ENCODE results near the gene JAK1.

The JAK1 gene

DNA sequence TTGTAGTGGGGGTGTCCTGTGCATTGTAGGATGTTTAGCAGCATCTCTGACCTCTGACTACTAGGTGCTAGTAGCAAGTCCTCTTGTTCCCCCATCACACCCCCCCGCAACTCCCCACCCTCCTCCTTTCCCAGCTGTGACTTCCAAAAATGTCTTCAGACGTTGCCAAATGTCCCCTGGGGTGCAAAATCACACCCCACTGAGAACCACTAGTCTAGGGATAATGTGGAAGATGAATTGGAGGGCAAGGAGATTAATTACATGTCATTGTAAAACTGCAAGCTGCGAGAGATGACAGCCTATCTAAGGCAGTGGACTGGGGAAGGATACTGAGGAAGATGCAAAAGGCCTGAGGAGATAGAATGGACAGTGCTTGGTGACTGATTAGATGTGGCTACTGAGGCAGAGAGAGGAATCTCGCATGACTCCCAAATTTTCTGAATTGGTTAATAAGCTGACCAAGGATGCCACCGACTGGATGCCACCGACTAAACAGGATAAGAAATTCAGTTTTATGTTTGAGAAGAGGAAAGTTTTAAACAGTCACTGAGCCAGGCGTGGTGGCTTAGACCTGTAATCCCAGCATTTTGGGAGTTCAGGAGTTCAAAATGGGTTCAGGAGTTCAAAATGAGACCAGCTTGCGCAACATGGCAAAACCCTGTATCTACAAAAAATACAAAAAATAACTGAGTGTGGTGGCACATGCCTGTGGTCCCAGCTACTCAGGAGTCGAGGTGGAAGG, 3.1 kb upstream of the JAK1 start:
- H3K4me3 ChIP-seq (ENCODE audit: low read length) = no peak overlapping the region
- H3K18ac ChIP-seq (ENCODE audit: low read length) = no peak overlapping the region
- H3K56ac ChIP-seq (ENCODE audit: low read length) = no peak overlapping the region
- no peak overlapping the region for H4K8ac ChIP-seq (ENCODE audit: low read depth, low read length)
- H3K36me3 ChIP-seq (ENCODE audit: control insufficient read depth, insufficient read depth, low read length) = no peaks in the 10 kb centered on the region
- H2BK15ac ChIP-seq (replicated peaks; ENCODE audit: low read depth) = no peak overlapping the region
- H3K27me3 ChIP-seq (ENCODE audit: insufficient read depth, low read length, poor library complexity) = no peaks in the 10 kb centered on the region
- no peak overlapping the region for H2AK5ac ChIP-seq (ENCODE audit: low read length)
- no peak overlapping the region for H3K4ac ChIP-seq (ENCODE audit: low read depth, low read length)
- no peak overlapping the region for H3K4me2 ChIP-seq (ENCODE audit: low read length)
- WGBS (ENCODE audit: extremely low coverage, insufficient coverage, low lambda C conversion rate) = no CpG with 5 or more reads among the region's 9 CpGs
- H2BK120ac ChIP-seq (ENCODE audit: low read depth, low read length) = no peak overlapping the region
- no peaks in the 10 kb centered on the region for H3K4me1 ChIP-seq (ENCODE audit: control insufficient read depth, low read depth, low read length)
- no peak overlapping the region for H4K5ac ChIP-seq (ENCODE audit: low read length)
- H3K27ac ChIP-seq (ENCODE audit: low read depth, low read length) = no peak overlapping the region
- no peak overlapping the region for H3K23ac ChIP-seq (ENCODE audit: low read length)
- H3K79me2 ChIP-seq (ENCODE audit: control insufficient read depth, insufficient read depth, low read length) = no peaks in the 10 kb centered on the region
- no peaks in the 10 kb centered on the region for H3K79me1 ChIP-seq (ENCODE audit: low read length)
- no peak overlapping the region for H3K9ac ChIP-seq (ENCODE audit: low read length)
- DNase-seq = no peak
- H2BK5ac ChIP-seq (ENCODE audit: low read length) = no peak overlapping the region

DNA sequence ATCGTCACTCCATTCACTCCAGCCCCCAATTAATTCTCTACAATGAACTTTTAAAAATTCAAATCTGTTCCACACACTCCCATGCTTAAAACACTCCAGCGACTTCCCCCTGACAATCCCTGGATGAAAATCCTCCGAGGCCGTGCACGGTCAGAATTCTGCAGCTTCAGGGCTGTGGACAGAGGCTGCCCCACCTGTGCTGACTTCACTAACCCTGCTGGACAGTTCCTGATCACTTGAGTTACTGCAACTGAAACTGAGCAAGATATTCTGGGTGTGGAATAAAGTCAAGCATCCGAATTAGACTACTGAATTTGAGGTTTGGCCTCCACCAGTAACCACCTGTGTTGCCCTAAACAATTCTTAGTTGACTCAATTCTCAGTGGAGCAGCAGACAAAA, 1.0 kb upstream of the JAK1 start:
- H3K56ac ChIP-seq (ENCODE audit: low read length) = no peak overlapping the region
- no peak for DNase-seq
- H4K5ac ChIP-seq (ENCODE audit: low read length) = no peak overlapping the region
- no peak overlapping the region for H4K8ac ChIP-seq (ENCODE audit: low read depth, low read length)
- H3K4me1 ChIP-seq (ENCODE audit: control insufficient read depth, low read depth, low read length) = no peaks in the 10 kb centered on the region
- no peak overlapping the region for H3K4me2 ChIP-seq (ENCODE audit: low read length)
- no peak overlapping the region for H2BK120ac ChIP-seq (ENCODE audit: low read depth, low read length)
- no CpG with 5 or more reads among the region's 6 CpGs for WGBS (ENCODE audit: extremely low coverage, insufficient coverage, low lambda C conversion rate)
- H3K79me1 ChIP-seq (ENCODE audit: low read length) = no peaks in the 10 kb centered on the region
- H3K36me3 ChIP-seq (ENCODE audit: control insufficient read depth, insufficient read depth, low read length) = no peaks in the 10 kb centered on the region
- H2AK5ac ChIP-seq (ENCODE audit: low read length) = no peak overlapping the region
- no peaks in the 10 kb centered on the region for H3K27me3 ChIP-seq (ENCODE audit: insufficient read depth, low read length, poor library complexity)
- H3K9ac ChIP-seq (ENCODE audit: low read length) = no peak overlapping the region
- no peak overlapping the region for H3K4me3 ChIP-seq (ENCODE audit: low read length)
- no peak overlapping the region for H3K27ac ChIP-seq (ENCODE audit: low read depth, low read length)
- no peak overlapping the region for H3K18ac ChIP-seq (ENCODE audit: low read length)
- no peak overlapping the region for H2BK5ac ChIP-seq (ENCODE audit: low read length)
- no peak overlapping the region for H3K4ac ChIP-seq (ENCODE audit: low read depth, low read length)
- no peak overlapping the region for H3K23ac ChIP-seq (ENCODE audit: low read length)
- no peaks in the 10 kb centered on the region for H3K79me2 ChIP-seq (ENCODE audit: control insufficient read depth, insufficient read depth, low read length)
- H2BK15ac ChIP-seq (replicated peaks; ENCODE audit: low read depth) = no peak overlapping the region

DNA sequence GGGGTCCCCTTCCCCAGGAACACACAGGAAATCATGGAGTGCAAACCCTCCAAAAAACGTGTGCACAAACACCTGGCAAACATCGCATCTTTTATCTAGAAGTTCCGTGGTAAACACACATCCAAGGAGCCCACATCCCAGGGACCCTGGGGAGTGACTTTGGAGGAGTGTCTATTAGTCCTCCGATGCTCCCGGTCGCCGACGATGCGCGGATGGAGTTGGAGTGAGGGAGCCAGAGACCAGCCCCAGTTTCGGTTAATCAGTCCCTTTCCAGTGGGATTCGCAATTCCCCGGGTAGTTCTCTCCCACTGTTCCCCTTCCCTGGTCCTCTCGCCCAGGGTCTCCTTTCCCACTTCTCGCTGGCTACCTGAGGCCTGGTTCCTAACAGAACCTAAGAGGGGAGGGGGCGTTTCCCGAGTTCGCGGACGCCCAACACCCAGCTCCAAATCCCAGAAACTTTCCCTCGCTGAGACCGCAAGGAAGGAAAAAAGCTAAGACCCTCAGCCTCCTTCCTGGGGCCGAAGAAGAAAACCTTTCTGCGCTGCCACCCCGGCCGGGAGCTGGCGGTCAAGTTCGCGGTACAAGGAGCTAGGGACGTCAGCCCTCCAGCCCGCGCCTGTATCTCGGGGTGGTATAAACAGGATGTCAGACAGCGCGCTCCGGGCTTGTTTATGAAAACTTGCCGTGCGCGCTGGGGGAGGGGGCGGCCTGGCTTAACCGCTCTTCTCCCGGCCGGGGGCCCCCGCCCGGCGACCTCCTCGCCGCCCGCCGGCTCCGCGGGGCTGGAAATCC, 787 bp downstream of the JAK1 start:
- H3K27ac ChIP-seq (ENCODE audit: low read depth, low read length) = peak overlapping the region; percentile 93

DNA sequence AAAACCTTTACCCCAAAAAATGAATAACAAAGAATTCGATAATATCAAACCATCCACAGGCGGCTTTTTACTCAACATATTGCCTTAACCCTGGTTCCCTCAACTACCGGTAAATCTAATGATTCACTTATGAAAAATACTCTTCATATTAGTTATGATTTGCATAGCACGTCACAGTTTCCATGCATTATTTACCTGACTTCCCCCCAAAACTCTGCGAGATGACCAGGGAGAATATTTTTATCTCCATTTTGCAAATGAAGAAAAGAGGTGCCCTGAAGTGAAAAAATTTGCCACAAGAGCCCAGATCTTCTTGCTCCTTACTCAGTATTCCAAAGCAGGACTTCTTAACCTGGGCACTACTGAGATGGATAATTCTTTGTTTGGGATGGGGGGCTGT, 2.9 kb downstream of the JAK1 start:
- Histone ChIP-seq H4K8ac (ENCODE audit: low read depth, low read length) (no peak overlapping the region), H3K9ac (ENCODE audit: low read length) (no peak overlapping the region), H2BK15ac (replicated peaks; ENCODE audit: low read depth) (no peak overlapping the region), H2BK120ac (ENCODE audit: low read depth, low read length) (no peak overlapping the region), H3K4me1 (ENCODE audit: control insufficient read depth, low read depth, low read length) (no peaks in the 10 kb centered on the region), H3K18ac (ENCODE audit: low read length) (no peak overlapping the region), H2AK5ac (ENCODE audit: low read length) (no peak overlapping the region), H2BK5ac (ENCODE audit: low read length) (no peak overlapping the region), H3K56ac (ENCODE audit: low read length) (no peak overlapping the region), H4K5ac (ENCODE audit: low read length) (no peak overlapping the region), H3K4ac (ENCODE audit: low read depth, low read length) (no peak overlapping the region), H3K27ac (ENCODE audit: low read depth, low read length) (no peak overlapping the region), H3K4me2 (ENCODE audit: low read length) (no peak overlapping the region), H3K27me3 (ENCODE audit: insufficient read depth, low read length, poor library complexity) (no peaks in the 10 kb centered on the region), H3K79me1 (ENCODE audit: low read length) (peaks cover 2% of the 10 kb centered on the region), H3K79me2 (ENCODE audit: control insufficient read depth, insufficient read depth, low read length) (peaks cover 2% of the 10 kb centered on the region), H3K4me3 (ENCODE audit: low read length) (no peak overlapping the region), H3K23ac (ENCODE audit: low read length) (no peak overlapping the region), H3K36me3 (ENCODE audit: control insufficient read depth, insufficient read depth, low read length) (no peaks in the 10 kb centered on the region)
- WGBS (ENCODE audit: extremely low coverage, insufficient coverage, low lambda C conversion rate) = no CpG with 5 or more reads among the region's 5 CpGs
- no peak for DNase-seq

More for the DNA sequence above, 787 bp downstream of the JAK1 start:
- Histone ChIP-seq H2BK15ac (replicated peaks; ENCODE audit: low read depth) (no peak overlapping the region), H3K9ac (ENCODE audit: low read length) (peak overlapping the region; percentile 86), H3K79me1 (ENCODE audit: low read length) (no peaks in the 10 kb centered on the region), H3K79me2 (ENCODE audit: control insufficient read depth, insufficient read depth, low read length) (no peaks in the 10 kb centered on the region), H3K4me2 (ENCODE audit: low read length) (peak overlapping the region; percentile 96), H3K23ac (ENCODE audit: low read length) (peak overlapping the region; percentile 38), H3K27me3 (ENCODE audit: insufficient read depth, low read length, poor library complexity) (no peaks in the 10 kb centered on the region), H4K8ac (ENCODE audit: low read depth, low read length) (peak overlapping the region; percentile 87), H3K4me1 (ENCODE audit: control insufficient read depth, low read depth, low read length) (no peaks in the 10 kb centered on the region), H4K5ac (ENCODE audit: low read length) (no peak overlapping the region), H3K4me3 (ENCODE audit: low read length) (peak overlapping the region; percentile 85), H3K56ac (ENCODE audit: low read length) (peak overlapping the region; percentile 97), H2AK5ac (ENCODE audit: low read length) (no peak overlapping the region), H3K4ac (ENCODE audit: low read depth, low read length) (peak overlapping the region; percentile 6), H2BK5ac (ENCODE audit: low read length) (no peak overlapping the region), H3K36me3 (ENCODE audit: control insufficient read depth, insufficient read depth, low read length) (no peaks in the 10 kb centered on the region), H2BK120ac (ENCODE audit: low read depth, low read length) (no peak overlapping the region), H3K18ac (ENCODE audit: low read length) (peak overlapping the region; percentile 94)
- WGBS (ENCODE audit: extremely low coverage, insufficient coverage, low lambda C conversion rate) = no CpG with 5 or more reads among the region's 52 CpGs
- DNase-seq = peak; percentile 72

GRCh38 chr1:64962441-64962840, 3.9 kb downstream of the JAK1 start:
- no peak overlapping the region for H3K4me2 ChIP-seq (ENCODE audit: low read length)
- no peak overlapping the region for H3K4ac ChIP-seq (ENCODE audit: low read depth, low read length)
- no peak overlapping the region for H4K8ac ChIP-seq (ENCODE audit: low read depth, low read length)
- no peak overlapping the region for H3K4me3 ChIP-seq (ENCODE audit: low read length)
- H2AK5ac ChIP-seq (ENCODE audit: low read length) = no peak overlapping the region
- no peak for DNase-seq
- no peak overlapping the region for H2BK120ac ChIP-seq (ENCODE audit: low read depth, low read length)
- no peak overlapping the region for H3K27ac ChIP-seq (ENCODE audit: low read depth, low read length)
- no peaks in the 10 kb centered on the region for H3K36me3 ChIP-seq (ENCODE audit: control insufficient read depth, insufficient read depth, low read length)
- no CpG with 5 or more reads among the region's 7 CpGs for WGBS (ENCODE audit: extremely low coverage, insufficient coverage, low lambda C conversion rate)
- H3K9ac ChIP-seq (ENCODE audit: low read length) = no peak overlapping the region
- H3K79me2 ChIP-seq (ENCODE audit: control insufficient read depth, insufficient read depth, low read length) = peaks cover 2% of the 10 kb centered on the region
- no peaks in the 10 kb centered on the region for H3K4me1 ChIP-seq (ENCODE audit: control insufficient read depth, low read depth, low read length)
- H3K56ac ChIP-seq (ENCODE audit: low read length) = no peak overlapping the region
- H3K27me3 ChIP-seq (ENCODE audit: insufficient read depth, low read length, poor library complexity) = no peaks in the 10 kb centered on the region
- H4K5ac ChIP-seq (ENCODE audit: low read length) = no peak overlapping the region
- no peak overlapping the region for H3K18ac ChIP-seq (ENCODE audit: low read length)
- H3K79me1 ChIP-seq (ENCODE audit: low read length) = peaks cover 2% of the 10 kb centered on the region
- no peak overlapping the region for H3K23ac ChIP-seq (ENCODE audit: low read length)
- no peak overlapping the region for H2BK5ac ChIP-seq (ENCODE audit: low read length)
- H2BK15ac ChIP-seq (replicated peaks; ENCODE audit: low read depth) = no peak overlapping the region
